GM19468 (cell line): ENCODE results near the gene TGFBR3.

Experiments used
- ATAC-seq: cut with Tn5 transposase; IDR thresholded peaks from one replicate; pipeline ENCODE4 v1.9.1; 2021; ENCODE audit warnings: mild to moderate bottlenecking, moderate library complexity, moderate number of reproducible peaks; ENCODE audit not compliant: unreplicated experiment; ENCODE audit errors: extremely low read depth

Gene TGFBR3

GRCh38 chr1:91784616-91785015 lies 101.3 kb downstream of the TGFBR3 start:
- ATAC-seq = no peak

- no peak for ATAC-seq
Measured at GRCh38 chr1:91784191-91784590, 101.8 kb downstream of the TGFBR3 start.

GRCh38 chr1:91783423-91784170 lies 102.4 kb downstream of the TGFBR3 start:
- ATAC-seq = no peak

GRCh38 chr1:91781901-91782622 lies 103.9 kb downstream of the TGFBR3 start:
- ATAC-seq = no peak

- ATAC-seq = no peak
Measured at GRCh38 chr1:91781371-91781825, 104.6 kb downstream of the TGFBR3 start.

GRCh38 chr1:91779548-91780021 lies 106.4 kb downstream of the TGFBR3 start:
- ATAC-seq = no peak

GRCh38 chr1:91778964-91779363 lies 107.0 kb downstream of the TGFBR3 start:
- no peak for ATAC-seq

GRCh38 chr1:91777630-91778300 lies 108.2 kb downstream of the TGFBR3 start:
- ATAC-seq = no peak

- ATAC-seq = no peak
Measured at GRCh38 chr1:91777196-91777595, 108.8 kb downstream of the TGFBR3 start.

GRCh38 chr1:91776068-91776794 lies 109.7 kb downstream of the TGFBR3 start:
- ATAC-seq = no peak

GRCh38 chr1:91775227-91775626 lies 110.7 kb downstream of the TGFBR3 start:
- ATAC-seq = no peak

GRCh38 chr1:91774520-91775203 lies 111.3 kb downstream of the TGFBR3 start:
- ATAC-seq = no peak

- ATAC-seq = no peak
Measured at GRCh38 chr1:91771717-91772116, 114.2 kb downstream of the TGFBR3 start.

- no peak for ATAC-seq
Measured at GRCh38 chr1:91770667-91771268, 115.2 kb downstream of the TGFBR3 start.

GRCh38 chr1:91769742-91770141 lies 116.2 kb downstream of the TGFBR3 start:
- ATAC-seq = no peak

GRCh38 chr1:91768786-91769725 lies 116.9 kb downstream of the TGFBR3 start:
- no peak for ATAC-seq

- no peak for ATAC-seq
Measured at GRCh38 chr1:91768120-91768519, 117.8 kb downstream of the TGFBR3 start.

GRCh38 chr1:91766883-91767282 lies 119.1 kb downstream of the TGFBR3 start:
- no peak for ATAC-seq
